ENCODE results near the gene PCDHB11.
"Not testable (repeated sequence)": the region's sequence is repeated elsewhere in the genome, so short reads cannot be mapped to it uniquely, and the experiment has no call there.

- TF ChIP-seq CTCF (IDR thresholded peaks at IDR 0.05); ESRRA (CRISPR knock-in tag; IDR thresholded peaks at IDR 0.05; ENCODE audit: borderline replicate concordance); ZMAT4 (CRISPR knock-in tag; IDR thresholded peaks at IDR 0.05); ZNF232 (CRISPR knock-in tag; IDR thresholded peaks at IDR 0.05); IRF1 (CRISPR knock-in tag; IDR thresholded peaks at IDR 0.05); RORB (CRISPR knock-in tag; IDR thresholded peaks at IDR 0.05); ZSCAN18 (CRISPR knock-in tag; IDR thresholded peaks at IDR 0.05); ZNF512 (CRISPR knock-in tag; IDR thresholded peaks at IDR 0.05; ENCODE audit: borderline replicate concordance): not testable (repeated sequence)
Observed at GRCh38 chr5:141179371-141179770, 20.1 kb upstream of the PCDHB11 start.
